NOMO-1 treated with dmso at 0.1 percent for 144 hours (cell line): ENCODE data around the gene GNAT1.

Source experiments
- DNase-seq: peaks from one replicate; lab custom pipeline; 2025; ENCODE audit not compliant: unreplicated experiment; lab: John Stamatoyannopoulos, UW

GNAT1 gene

DNA sequence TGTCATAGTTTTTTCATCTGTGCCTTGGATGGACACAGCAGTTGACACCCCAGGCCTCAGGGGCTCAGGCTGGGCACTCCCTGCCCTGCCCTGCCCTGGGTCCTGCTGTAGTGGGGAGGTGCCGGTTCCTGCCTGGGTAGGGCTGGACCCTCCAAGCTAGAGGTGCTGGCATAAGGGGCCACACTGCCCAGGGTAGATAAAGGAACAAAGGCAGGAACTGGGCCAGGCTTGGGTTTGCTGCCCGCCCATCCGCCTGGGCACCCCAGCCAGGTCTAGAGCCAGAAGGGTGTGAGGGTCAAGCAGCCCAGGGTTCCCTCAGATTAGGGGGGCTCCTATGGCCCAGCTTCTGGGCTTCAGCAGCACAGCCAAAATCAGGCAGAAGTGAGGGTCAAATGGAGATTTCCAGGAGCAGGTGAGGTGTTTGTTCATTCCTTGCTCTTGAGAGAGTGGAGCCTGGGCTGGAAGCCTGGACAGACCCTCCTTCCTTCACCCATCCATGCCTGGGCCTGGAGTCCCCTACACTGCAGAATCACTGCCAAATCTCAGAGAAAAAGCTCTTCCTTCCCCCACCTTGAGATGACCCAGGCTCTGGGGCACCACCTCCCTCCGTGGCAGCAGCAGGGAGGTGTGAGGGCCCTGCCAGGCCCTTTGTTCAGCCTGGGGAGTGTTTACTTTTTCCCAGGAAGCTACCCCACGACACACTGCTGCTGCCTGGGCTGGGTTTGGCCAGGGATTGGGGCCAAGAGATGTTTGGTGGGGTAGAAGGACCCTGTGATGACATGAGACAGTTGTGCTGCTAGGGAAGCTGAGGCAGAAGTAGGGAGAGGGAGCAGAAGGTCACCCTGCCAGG, 29.2 kb upstream of the GNAT1 start:
- DNase-seq: no peak

DNA sequence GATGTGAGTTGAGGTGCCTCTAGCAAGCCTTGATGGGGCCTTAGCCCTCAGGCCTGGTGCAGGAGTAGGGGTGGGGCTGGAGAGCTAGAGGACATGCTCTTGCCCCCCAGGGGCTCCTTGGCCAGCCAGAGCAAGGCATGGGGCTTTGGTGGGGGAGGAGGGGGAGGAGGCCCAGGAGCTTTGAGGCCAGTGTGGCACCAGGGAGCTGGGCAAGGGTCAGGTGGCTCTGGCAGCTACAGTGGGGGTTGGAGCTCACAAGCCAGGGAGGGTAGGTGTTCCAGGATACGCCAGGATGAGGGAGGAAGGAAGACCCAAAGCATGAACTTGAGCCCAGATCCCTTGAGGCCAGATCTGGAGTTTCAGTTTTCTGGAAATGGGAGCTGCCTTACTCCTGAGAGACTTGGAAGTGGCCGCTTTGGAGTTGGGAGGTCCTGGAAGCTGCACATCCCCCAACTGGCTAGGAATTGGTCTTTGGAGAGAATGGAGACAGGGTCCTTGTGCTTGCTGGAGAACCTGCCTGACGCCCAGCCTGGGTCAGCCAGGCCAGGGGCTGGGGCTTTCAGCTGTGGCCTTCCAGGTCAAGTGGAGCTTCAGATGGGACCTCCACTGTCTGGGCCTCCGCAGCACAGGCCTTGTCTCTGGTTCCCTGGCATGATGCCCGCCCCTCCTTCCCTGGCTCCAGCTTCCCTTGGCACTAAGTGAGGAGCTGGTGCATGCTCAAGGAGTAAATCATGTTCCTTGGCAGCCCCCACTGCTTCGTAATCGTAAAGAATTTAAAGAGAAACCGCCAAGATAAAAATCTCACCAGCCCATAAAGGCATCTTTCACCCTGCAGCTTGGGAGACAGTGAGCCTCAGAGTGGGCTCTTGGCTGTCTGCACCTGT, 27.6 kb upstream of the GNAT1 start:
- no peak for DNase-seq

DNA sequence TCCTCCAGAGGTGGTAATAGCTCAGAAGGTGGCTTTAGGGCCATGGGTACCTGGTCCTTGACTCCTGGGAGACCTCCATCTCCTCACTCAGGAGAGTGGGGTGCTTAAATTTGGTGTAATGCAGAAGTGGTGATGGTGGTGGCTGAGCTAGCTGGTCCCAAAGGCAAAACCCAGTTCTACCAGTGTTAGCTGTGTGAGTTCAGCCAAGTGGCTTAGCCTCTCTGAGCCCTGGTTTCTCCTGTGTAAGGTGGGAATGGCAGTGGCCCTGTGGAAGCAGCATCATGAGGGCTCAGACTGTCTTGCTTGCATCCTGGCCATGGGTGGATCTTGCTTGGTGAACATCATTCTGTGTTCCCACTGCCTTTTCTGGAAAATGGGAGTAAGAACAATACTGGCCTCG, 26.9 kb upstream of the GNAT1 start:
- DNase-seq: no peak

DNA sequence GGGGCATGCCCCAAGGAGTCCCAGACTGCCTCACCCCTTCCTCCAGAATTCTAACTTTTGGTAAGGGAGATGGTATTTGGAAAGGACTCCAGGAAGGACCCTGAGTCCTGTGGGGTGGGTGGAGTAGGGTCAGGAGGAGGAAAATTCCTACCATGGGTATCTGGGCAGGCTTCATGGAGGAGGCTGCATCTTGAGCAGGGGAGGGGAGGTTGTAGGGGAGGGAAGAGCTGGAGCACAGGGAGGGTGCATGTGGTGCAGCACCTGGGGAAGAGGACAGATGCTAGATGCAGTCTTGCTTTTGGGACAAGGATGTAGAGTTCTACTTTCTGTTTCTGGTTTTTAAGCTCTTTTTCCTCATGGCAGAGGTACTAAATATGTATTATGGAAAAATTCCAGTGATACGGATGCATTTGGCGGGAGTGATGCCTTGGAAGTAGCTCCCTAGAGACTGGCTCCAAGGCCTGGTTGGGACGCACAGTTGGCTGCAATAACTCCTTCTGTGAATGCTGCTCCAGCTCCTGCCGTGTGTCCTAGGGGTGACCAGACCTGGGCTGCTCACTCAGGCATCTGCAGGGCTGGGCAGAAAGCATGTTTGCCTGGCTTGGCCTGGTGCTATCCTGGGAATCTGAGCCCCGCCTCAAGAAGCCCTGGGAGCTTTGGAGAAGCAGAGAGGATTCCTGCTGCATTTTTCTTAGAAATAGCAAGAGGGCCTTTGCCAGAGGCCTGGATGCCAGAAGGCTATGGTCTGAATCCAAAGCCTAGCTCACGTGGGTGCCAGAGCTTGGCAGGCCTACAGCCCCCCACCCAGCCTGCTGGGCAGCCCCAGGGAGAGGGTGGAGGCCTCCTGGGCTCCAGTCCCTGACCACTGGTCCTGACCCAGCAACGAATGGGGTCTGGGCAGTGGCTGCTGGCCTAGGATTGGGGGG, 26.2 kb upstream of the GNAT1 start:
- no peak for DNase-seq

DNA sequence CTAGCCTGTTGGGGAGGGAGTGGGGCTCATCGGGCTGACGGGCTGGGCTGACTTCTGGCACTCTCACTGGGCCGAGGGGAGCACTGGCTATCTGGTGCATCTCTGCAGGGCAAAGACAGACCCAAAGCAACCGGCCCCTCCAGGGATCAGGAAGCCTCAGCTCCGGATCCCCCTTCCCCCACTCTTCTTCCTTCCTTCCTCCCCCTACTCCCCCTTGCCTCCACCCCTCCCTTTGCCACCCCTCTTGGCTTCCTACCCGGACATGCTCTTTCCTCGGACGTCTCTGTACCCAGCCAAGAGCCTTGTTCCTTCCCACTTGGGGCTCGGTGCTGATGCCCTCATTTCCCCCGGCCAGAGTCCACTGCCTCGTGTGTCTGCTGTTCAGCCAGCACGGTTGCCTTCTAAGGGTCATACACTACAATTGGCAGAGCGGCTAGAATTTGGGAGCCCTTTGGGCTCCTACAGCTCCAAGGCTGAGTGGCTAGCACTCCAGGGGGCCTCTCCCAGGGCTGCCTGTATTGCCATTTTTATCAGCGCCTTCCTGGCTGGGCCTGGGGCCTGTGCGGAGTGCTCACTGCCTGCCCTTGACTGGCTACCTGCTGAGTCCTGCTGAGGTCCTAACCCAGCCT, 25.4 kb upstream of the GNAT1 start:
- DNase-seq: no peak

DNA sequence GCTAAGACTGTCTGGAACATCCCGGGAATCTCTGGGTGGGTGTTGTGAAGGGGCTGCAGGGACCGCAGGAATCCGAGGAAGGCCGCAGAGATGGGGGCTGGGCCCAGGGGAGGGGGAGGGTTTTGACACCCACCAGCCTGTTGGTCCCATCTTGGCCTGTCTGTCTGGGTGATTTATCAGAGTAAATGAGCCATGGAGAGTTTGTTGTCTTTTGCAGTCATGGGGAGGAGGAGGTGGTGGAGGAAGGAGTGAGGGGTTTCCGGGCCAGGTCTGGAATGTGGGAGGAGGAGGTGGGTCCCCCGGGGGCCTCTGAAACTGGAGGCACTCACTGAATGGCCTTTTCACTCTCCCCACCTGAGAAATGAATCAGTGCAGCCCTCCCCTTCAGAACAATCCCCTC, 24.8 kb upstream of the GNAT1 start:
- DNase-seq: no peak

DNA sequence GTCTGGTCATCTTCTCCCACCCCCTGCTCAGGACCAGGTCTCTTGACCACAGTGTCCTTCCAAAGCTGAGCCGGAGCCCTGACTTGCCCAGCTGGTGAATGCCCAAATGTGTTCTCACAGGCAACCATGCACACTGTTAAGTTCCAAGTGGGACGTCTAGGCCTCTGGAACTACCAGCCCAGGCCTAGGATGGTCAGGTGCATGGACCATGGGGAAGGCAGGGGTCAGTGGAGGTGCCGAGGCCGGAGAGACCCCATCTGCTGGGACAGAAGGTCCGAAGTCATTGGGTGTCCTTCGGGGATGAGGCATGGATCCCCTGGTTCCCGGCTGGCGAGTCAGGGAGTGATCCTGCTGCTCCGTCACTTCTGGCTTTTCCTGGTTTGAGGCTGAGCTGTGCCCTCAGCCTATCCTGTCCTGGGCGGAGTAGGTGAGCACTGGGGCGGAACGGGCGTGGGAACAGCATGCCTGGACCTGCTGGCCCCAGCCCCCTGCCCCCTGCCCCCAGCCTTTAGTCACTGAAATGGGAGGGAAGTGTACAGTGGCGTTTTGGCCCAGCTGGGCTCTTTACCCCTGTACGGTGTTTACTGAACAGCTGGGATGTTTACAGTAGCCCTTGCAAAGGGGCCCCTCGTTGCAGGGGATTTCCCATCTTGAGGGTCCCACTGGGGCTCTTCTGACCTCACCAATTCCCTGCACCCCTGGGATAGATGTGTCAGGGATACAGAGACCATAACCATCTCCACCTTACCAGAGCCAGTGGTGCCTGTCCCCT, 24.2 kb upstream of the GNAT1 start:
- DNase-seq: no peak

DNA sequence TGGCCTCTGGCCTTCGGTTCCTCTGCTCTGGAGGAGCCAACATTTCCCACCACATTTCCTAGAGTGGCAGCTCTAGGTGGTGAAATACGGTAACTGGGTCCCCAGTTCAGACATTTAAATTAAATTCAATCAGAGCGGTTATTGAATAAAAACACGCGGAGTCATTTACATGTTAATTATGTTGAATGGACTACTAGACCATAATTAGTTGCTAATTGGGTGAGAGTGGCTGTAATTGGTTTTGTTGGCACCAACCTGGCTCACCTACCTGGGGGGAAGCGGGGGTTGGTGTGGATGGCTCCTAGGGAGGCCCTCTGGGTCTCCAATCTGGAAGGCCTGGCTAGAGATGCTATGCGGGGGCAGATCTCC, 23.6 kb upstream of the GNAT1 start:
- DNase-seq: no peak

DNA sequence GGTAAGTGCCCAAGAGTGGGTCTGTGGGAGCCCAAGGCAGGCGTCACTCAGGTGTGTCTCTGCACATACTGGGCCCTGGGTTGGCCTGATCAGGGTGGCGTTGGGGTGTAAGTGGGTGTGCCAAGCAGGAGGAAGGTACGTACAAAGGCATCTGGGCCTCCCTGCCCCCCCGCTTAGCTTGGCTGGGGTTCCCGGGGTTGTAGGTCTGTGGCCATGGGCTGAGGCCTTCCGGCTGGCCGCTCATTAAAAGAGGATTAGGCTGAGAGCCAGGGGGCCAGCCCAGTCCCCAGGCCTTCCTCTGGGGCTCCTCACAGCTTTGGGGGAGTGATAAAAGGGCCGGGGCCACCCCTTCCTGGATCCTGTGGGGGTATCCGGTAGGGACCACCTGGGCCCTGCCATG, 23.0 kb upstream of the GNAT1 start:
- no peak for DNase-seq

DNA sequence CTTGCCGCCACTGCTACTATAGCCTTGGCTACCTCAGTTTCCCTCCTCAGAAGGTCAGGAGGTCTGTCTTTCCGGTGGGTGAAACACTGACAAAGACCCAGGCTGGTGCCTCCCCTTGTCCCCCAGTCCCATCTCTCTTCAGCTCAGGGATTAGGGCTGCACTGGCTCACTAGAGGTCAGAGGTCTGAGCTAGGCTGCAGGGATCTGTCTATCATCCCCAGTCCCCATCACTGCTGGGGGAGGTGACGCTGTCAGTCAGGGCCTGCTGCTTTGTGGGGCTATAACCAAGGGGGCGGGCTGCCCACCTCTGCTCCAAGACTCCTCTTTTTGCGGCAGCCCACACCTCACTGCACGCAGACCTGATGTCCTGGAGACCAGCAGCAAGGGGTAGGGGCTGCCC, 22.6 kb upstream of the GNAT1 start:
- DNase-seq: no peak

DNA sequence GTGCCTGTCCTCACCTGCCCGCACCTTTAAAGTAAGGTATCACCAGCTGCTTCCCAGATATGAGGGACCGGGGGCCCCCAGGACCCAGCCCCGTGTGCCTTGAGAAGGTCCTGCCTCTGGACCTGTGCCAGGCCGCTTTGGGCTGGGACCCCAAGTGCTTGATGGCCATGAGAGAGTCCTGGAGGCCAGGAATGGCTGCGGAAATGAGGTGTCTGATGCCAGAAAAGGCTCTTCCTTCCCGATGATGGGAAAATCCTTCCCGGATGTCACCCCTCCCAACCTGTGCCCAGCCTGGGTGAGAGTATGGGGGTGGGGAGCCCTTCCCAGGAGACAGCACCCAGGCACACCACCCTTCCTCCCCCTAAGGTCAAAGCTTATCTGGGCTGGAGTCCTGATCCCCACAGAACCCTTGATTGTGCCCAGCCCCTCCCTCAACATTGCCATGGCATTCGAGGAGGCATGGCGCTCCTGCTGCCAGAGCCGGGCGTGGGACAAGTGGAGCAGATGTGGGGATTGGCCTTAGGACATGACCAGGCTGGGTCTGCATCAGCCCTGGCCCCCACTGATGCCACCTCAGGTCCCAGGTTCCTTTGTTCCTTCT, 22.1 kb upstream of the GNAT1 start:
- no peak for DNase-seq

DNA sequence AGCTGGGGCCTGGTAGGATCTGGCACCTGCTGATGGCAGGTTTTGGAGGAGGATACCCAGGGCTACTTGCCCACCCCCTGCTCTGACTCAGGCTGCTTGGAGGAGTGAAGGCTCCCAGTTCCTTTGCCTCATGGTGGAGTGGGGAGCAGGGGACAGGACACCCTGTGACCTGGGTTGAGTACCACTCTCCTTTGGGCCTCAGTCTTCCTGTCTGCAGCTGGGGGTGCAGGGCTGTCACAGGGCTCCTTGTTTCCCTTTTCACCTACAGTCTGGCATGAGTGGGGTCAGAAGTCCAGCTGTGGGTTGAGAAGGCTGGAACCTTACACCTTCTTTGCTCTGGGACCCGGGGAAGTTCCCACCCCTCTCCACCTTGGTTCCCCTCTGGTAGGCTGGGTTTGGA, 21.6 kb upstream of the GNAT1 start:
- DNase-seq: no peak

DNA sequence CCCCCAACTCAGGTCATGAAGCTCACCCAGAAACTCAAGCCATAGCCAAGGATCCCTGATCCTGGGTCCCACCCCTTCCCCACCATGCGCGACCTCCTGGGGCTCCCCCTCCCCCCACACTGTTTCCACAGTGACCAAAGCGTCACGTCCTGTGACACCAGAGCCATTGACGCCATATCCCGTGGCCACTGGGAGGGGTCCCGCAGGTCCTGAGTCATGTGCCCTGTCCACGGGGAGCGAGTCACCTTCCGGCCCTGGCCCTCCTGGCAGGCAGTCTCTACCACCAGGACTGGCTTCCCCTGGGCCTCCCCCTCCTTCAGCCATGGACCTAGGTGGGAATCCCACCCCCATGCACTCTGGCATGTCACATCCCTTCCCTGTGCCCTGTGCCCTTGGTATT, 20.7 kb upstream of the GNAT1 start:
- DNase-seq: no peak

DNA sequence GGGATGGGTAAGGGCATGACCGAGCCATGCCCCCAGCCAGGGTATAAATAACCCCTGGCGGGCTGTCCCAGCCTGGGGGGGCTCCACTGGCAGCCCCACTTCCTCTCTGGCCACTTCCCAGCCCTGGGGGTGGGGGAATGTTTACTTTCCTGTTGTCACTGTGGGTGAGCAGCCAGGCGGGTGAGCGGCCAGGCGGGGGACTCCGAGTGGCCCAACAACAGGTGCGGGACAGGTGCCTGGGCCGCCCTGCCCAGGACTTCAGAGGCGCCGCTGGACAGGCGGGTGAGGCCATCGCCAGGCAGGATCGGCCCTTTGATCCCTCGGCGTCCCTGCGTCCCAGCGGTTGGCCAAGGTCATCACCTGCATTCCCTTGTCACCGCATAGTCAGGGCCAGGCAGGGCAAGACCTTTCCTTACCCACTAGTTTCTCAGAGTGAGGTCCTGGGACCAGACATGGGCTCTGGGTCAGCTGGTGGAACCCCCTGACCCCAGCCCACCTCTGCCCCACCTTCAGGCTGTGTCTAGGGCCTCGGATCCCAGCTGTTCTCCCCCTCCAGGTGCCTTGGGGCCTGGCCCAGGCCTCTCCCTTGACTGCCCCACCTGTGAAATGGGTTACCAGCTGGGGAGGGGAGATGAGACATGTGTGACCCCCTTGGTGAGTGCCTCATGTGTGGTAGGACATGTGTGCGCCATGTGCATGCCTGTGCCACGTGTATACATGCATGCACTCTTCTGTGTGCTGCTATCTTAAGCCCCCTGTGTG, 19.7 kb upstream of the GNAT1 start:
- DNase-seq: no peak

DNA sequence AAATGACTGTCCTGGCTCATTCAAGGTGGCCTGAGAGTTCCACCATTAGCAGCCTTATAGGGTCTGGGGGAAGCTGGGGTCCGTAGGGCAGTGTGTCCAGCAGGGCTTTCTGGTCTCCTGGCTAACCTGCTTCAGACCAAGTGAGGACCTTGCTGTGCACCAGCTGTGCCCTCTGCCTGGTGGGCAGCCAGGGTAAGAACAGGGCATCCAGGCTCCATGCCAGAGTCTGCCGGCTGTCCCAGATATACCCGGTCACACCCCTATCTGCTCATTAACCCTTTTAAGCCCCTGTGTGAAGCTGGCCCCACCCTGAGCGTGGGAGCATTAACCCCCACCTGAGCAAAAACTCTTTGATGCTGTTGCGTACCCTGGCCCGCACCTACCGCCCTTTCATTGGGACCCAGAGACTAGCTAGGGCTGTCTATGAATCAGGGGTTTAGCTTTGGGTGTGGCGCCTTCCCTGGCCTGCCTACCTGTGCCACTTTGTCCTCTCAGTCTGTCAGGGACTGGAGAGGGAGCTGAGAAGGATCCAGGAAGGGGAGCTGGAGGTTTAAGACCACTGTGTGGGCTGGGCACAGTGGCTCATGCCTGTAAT, 18.7 kb upstream of the GNAT1 start:
- DNase-seq: no peak

DNA sequence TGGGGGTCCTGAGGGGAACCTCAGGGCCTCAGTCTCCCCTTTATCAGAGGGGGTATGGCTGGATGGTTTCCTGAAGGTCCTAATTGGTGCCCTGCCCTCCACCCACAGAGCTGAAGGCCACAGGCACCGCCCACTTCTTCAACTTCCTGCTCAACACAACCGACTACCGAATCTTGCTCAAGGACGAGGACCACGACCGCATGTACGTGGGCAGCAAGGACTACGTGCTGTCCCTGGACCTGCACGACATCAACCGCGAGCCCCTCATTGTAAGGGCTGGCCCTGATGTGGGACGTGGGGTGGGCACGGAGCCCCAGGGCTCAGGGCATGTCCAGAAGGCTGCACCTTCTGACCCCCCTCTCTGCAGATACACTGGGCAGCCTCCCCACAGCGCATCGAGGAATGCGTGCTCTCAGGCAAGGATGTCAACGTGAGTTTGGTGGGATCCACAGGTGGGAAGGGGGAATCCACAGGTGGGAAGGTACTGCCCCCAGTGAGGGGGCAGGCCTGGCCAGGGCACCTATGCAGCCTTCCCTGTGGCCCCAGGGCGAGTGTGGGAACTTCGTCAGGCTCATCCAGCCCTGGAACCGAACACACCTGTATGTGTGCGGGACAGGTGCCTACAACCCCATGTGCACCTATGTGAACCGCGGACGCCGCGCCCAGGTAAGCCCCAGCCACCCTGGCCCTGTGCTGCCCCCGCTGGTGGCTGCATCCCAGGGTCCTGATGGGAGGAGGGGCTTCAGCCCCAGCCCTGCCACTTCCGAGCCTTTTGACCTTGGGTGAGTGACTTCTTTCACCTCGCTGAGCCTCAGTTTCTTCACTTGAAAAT, 17.5 kb upstream of the GNAT1 start:
- DNase-seq: peak; percentile 30

DNA sequence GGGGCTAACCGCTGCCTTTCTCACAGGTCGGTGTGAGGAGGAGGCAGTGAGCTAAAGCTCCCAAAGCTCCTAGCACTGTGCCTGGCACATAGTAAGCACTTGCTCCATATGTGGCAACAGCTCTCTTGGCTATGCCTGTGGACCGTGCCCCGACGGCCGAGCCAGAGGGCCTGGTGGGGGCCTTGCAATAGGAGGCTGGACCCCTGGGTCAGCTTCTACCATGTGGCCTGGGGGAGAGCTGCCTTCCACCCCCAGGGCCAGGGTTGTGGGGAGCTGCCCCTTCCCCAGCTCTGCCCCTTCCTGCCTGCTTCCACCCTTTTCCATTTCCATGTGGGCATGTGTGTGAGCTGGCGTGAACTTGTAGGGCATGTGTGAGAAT, 16.9 kb upstream of the GNAT1 start:
- no peak for DNase-seq
